ENCODE measurements around the gene PPP2R5C. TPM values are rescaled to one million over a fixed set of nuclear protein-coding genes. Genes with fewer than 3 reads are reported as not detected.

Gene PPP2R5C
- total RNA-seq, 4 donors from 2014 or later = 63.3 to 113 (median 75.9) TPM

DNA sequence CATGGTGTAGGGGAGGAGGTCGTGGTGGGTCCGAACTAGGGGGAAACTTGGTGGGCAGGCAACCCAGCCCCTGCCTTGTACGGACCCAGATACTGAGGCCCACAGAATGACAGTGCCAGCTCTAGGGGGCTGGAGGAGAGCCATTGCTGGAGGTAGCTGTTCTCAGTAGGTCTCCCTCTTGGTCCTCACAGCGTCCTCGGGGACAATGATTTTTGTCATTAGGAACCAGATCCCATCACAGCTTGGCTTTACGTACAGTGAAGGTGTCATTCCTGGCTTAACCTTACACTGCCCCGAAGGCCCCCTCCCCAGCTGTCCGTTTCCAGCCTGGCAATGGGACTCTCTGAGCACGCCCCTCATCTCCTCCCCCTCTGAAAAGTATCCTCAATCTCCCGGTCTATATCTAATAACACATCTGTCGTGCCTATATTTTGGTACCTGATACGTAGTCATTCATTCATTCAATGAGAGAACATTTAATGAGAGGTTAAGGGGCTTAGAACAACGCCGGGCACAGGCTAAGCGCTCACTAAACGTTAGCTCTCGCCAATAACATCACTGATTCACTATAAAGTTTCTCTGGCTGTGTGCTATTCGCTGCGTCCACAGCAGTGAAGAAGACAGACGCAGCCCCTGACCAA, 202.3 kb downstream of the PPP2R5C start:
- no peaks in the 10 kb centered on the region for H3K27me3 ChIP-seq
- no peaks in the 10 kb centered on the region for H3K9me3 ChIP-seq
- no peaks in the 10 kb centered on the region for H3K36me3 ChIP-seq
- peak overlapping the region in 2 of 4 donors; percentile 99 to 100 for H3K4me3 ChIP-seq
- no peak for DNase-seq (ENCODE audit: low spot score in 2 of 2)
- 51 to 54% methylated on average over 19 to 20 of the region's 20 CpGs for WGBS, 2 donors
- TF ChIP-seq, protein P1, sequence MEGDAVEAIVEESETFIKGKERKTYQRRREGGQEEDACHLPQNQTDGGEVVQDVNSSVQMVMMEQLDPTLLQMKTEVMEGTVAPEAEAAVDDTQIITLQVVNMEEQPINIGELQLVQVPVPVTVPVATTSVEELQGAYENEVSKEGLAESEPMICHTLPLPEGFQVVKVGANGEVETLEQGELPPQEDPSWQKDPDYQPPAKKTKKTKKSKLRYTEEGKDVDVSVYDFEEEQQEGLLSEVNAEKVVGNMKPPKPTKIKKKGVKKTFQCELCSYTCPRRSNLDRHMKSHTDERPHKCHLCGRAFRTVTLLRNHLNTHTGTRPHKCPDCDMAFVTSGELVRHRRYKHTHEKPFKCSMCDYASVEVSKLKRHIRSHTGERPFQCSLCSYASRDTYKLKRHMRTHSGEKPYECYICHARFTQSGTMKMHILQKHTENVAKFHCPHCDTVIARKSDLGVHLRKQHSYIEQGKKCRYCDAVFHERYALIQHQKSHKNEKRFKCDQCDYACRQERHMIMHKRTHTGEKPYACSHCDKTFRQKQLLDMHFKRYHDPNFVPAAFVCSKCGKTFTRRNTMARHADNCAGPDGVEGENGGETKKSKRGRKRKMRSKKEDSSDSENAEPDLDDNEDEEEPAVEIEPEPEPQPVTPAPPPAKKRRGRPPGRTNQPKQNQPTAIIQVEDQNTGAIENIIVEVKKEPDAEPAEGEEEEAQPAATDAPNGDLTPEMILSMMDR (IDR thresholded peaks at IDR 0.05) = no peak
- TF ChIP-seq EP300 (IDR thresholded peaks at IDR 0.05) (no peak), POLR2A (IDR thresholded peaks at IDR 0.05) (no peak)
- H3K4me1 ChIP-seq = peaks cover 0 to 58% (median 18%) of the 10 kb centered on the region in 4 donors
- peak overlapping the region; percentile 37 to 98 (median 97) for H3K27ac ChIP-seq

- Histone ChIP-seq H3K36me3 (peaks cover 0 to 7% (median 0%) of the 10 kb centered on the region in 3 donors), H3K4me1 (peaks cover 0 to 62% (median 18%) of the 10 kb centered on the region in 4 donors), H3K27me3 (no peaks in the 10 kb centered on the region), H3K27ac (peak within 1 kb of the TSS; percentile 88 to 98 (median 97)), H3K4me3 (peak within 1 kb of the TSS; percentile 95 to 100 (median 99)), H3K9me3 (no peaks in the 10 kb centered on the region)
- WGBS, 2 donors = 0 to 1% methylated on average over 54 to 55 of the region's 115 CpGs
- peak; percentile 98 to 100 for TF ChIP-seq POLR2A (IDR thresholded peaks at IDR 0.05)
- peak in 1 of 2 donors; percentile 98 for TF ChIP-seq EP300 (IDR thresholded peaks at IDR 0.05)
- TF ChIP-seq, protein P1 (IDR thresholded peaks at IDR 0.05) = no peak
- DNase-seq (ENCODE audit: low spot score in 2 of 2) = peak; percentile 78 to 80
Measured at GRCh38 chr14:101964297-101965180, 203.0 kb downstream of the PPP2R5C start, which contains the start of gene DYNC1H1. TSS of gene DYNC1H1 (plus strand) at chr14:101964573. CDS start at chr14:101964692, 119 bp downstream.

GRCh38 chr14:101965181-101965544, 203.7 kb downstream of the PPP2R5C start:
- TF ChIP-seq, protein P1 (IDR thresholded peaks at IDR 0.05) = no peak
- TF ChIP-seq EP300 (IDR thresholded peaks at IDR 0.05) = no peak
- TF ChIP-seq POLR2A (IDR thresholded peaks at IDR 0.05) = no peak
- Histone ChIP-seq H3K4me3 (peak overlapping the region; percentile 95 to 100 (median 99)), H3K36me3 (peaks cover 0 to 9% (median 0%) of the 10 kb centered on the region in 3 donors), H3K27ac (peak overlapping the region; percentile 88 to 98 (median 97)), H3K4me1 (peaks cover 0 to 68% (median 18%) of the 10 kb centered on the region in 4 donors), H3K9me3 (no peaks in the 10 kb centered on the region), H3K27me3 (no peaks in the 10 kb centered on the region)
- peak; percentile 47 to 55 for DNase-seq (ENCODE audit: low spot score in 2 of 2)
- WGBS, 2 donors = 0 to 1% methylated on average over 11 to 24 of the region's 28 CpGs

GRCh38 chr14:101965770-101966722, 204.5 kb downstream of the PPP2R5C start:
- peaks cover 0 to 71% (median 18%) of the 10 kb centered on the region in 4 donors for H3K4me1 ChIP-seq
- WGBS, 2 donors = 17 to 25% methylated on average over 5 of the region's 5 CpGs
- TF ChIP-seq EP300 (IDR thresholded peaks at IDR 0.05) (no peak), POLR2A (IDR thresholded peaks at IDR 0.05) (no peak)
- TF ChIP-seq, protein P1 (IDR thresholded peaks at IDR 0.05) = no peak
- no peaks in the 10 kb centered on the region for H3K27me3 ChIP-seq
- peak overlapping the region; percentile 88 to 98 (median 97) for H3K27ac ChIP-seq
- peaks cover 0 to 9% (median 0%) of the 10 kb centered on the region in 3 donors for H3K36me3 ChIP-seq
- H3K4me3 ChIP-seq = peak overlapping the region; percentile 95 to 100 (median 99)
- H3K9me3 ChIP-seq = no peaks in the 10 kb centered on the region
- DNase-seq (ENCODE audit: low spot score in 2 of 2) = no peak

All from tibial nerve (tissue), 4 donors.